Ishikawa (cell line): ENCODE results near the gene NRG4.
A peak's percentile ranks its signal among the peaks of the same experiment; 100 is the strongest.

Experiments
- CEBPB ChIP-seq: IDR thresholded peaks from 2 replicates; pipeline ENCODE4 v1.6.1; 2012
- CREB1 ChIP-seq: IDR thresholded peaks from 2 replicates; pipeline ENCODE4 v1.6.1; 2012; ENCODE audit warnings: low read depth
- EGR1 ChIP-seq: IDR thresholded peaks from 2 replicates; pipeline ENCODE4 v1.6.1; 2012
- EP300 ChIP-seq: IDR thresholded peaks from 2 replicates; pipeline ENCODE4 v1.6.1; 2012; ENCODE audit warnings: borderline replicate concordance
- FOXM1 ChIP-seq: IDR thresholded peaks from 2 replicates; pipeline ENCODE4 v1.6.1; 2012; ENCODE audit warnings: low read depth, borderline replicate concordance
- NFIC ChIP-seq: IDR thresholded peaks from 2 replicates; pipeline ENCODE4 v1.6.1; 2012
- RAD21 ChIP-seq: IDR thresholded peaks from 2 replicates; pipeline ENCODE4 v1.6.1; 2012; ENCODE audit warnings: low read depth
- TAF1 ChIP-seq: IDR thresholded peaks from 2 replicates; pipeline ENCODE4 v1.6.1; 2012; ENCODE audit warnings: low read depth, mild to moderate bottlenecking
- TCF12 ChIP-seq: IDR thresholded peaks from 2 replicates; pipeline ENCODE4 v1.6.1; 2012; ENCODE audit warnings: low read depth
- TEAD4 ChIP-seq: IDR thresholded peaks from 2 replicates; pipeline ENCODE4 v1.6.1; 2012
- YY1 ChIP-seq: IDR thresholded peaks from 2 replicates; pipeline ENCODE4 v1.6.1; 2012; ENCODE audit warnings: low read depth
- ZBTB7A ChIP-seq: IDR thresholded peaks from 2 replicates; pipeline ENCODE4 v1.6.1; 2012; ENCODE audit warnings: low read depth
- TF ChIP-seq, protein P1 (sequence below): IDR thresholded peaks from 2 replicates; pipeline ENCODE4 v1.6.1; 2012
- TF ChIP-seq, protein P2 (sequence below): IDR thresholded peaks from 2 replicates; pipeline ENCODE4 v1.6.1; 2012
- TF ChIP-seq, protein P3 (sequence below): IDR thresholded peaks from 2 replicates; pipeline ENCODE4 v1.6.1; 2012; ENCODE audit warnings: low read depth, mild to moderate bottlenecking

The NRG4 gene

DNA sequence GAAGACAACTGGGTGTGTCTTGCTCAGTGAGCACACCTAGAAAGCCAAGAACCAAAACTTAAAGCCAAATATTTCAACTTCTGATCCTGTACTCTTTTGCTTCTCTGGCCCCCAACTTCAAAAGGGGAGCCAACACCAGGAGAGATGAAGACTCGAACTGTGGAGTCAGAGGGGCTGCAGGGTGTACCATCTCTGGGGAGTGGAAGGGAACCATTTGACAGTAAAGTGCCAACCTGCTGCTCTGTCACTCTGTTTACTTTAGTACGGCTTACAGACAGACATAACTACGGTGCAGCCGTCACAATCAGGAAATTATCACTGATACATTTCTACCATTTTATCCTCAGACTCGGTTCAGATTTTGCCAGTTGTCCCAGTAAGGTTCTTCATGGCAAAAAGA lies 107.0 kb downstream of the NRG4 start:
- TF ChIP-seq, protein P1, sequence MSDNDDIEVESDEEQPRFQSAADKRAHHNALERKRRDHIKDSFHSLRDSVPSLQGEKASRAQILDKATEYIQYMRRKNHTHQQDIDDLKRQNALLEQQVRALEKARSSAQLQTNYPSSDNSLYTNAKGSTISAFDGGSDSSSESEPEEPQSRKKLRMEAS: no peak
- TF ChIP-seq CREB1 (no peak), NFIC (no peak), TEAD4 (no peak), TCF12 (no peak), RAD21 (no peak), YY1 (no peak)

DNA sequence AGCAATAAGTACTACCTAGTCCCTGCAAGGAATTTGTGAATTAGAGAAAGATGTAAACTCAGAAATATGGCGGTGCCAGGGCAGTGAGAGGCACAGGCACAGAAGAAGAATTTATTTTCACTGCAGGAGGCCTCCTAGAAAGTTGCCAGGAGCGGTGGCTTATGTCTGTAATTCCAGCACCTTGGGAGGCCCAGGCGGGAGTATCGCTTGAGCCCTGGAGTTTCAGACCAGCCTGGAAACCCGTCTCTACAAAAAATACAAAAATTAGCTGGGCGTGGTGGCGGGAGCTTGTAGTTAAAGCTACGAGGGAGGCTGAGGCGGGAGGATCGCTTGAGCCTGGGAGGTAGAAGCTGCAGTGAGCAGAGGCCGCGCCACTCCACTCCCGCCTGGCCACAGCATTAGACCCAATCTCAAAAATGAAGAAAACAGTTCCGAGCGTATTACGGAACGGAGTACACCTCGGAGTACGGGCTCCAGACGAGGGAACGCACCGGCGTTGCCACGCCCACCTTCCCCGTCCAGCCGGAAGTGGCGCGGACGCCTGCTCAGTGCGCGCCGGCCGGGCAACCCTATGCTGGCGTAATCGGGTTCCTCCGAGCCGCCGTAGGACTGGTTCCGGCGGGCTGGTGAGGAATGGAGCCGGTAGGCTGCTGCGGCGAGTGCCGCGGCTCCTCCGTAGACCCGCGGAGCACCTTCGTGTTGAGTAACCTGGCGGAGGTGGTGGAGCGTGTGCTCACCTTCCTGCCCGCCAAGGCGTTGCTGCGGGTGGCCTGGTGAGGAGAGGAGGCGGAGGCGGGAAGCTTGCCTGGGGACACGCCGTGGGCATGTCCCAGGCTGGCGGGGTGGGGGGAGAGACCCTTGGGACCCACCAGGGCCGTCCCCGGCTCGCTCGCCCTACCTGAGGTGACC lies 108.6 kb downstream of the NRG4 start, which contains the start of gene FBXO22:
Gene FBXO22, plus strand, starts transcription at position 548 of the 909 bp plus-strand sequence. Its CDS starts 86 bp downstream, at position 634.
- TF ChIP-seq TEAD4: no peak
- 0 out of 2 replicates have a peak, but pooled peaks have one; percentile 10 for TF ChIP-seq EP300
- TF ChIP-seq RAD21: no peak
- TF ChIP-seq TAF1: peak; percentile 94
- no peak for TF ChIP-seq NFIC
- peak; percentile 98 for TF ChIP-seq ZBTB7A
- peak; percentile 58 for TF ChIP-seq YY1
- TF ChIP-seq FOXM1: 0 out of 2 replicates have a peak, but pooled peaks have one; percentile 1
- TF ChIP-seq, protein P2, sequence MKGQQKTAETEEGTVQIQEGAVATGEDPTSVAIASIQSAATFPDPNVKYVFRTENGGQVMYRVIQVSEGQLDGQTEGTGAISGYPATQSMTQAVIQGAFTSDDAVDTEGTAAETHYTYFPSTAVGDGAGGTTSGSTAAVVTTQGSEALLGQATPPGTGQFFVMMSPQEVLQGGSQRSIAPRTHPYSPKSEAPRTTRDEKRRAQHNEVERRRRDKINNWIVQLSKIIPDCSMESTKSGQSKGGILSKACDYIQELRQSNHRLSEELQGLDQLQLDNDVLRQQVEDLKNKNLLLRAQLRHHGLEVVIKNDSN: no peak
- TF ChIP-seq, protein P3, sequence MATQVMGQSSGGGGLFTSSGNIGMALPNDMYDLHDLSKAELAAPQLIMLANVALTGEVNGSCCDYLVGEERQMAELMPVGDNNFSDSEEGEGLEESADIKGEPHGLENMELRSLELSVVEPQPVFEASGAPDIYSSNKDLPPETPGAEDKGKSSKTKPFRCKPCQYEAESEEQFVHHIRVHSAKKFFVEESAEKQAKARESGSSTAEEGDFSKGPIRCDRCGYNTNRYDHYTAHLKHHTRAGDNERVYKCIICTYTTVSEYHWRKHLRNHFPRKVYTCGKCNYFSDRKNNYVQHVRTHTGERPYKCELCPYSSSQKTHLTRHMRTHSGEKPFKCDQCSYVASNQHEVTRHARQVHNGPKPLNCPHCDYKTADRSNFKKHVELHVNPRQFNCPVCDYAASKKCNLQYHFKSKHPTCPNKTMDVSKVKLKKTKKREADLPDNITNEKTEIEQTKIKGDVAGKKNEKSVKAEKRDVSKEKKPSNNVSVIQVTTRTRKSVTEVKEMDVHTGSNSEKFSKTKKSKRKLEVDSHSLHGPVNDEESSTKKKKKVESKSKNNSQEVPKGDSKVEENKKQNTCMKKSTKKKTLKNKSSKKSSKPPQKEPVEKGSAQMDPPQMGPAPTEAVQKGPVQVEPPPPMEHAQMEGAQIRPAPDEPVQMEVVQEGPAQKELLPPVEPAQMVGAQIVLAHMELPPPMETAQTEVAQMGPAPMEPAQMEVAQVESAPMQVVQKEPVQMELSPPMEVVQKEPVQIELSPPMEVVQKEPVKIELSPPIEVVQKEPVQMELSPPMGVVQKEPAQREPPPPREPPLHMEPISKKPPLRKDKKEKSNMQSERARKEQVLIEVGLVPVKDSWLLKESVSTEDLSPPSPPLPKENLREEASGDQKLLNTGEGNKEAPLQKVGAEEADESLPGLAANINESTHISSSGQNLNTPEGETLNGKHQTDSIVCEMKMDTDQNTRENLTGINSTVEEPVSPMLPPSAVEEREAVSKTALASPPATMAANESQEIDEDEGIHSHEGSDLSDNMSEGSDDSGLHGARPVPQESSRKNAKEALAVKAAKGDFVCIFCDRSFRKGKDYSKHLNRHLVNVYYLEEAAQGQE: no peak
- TF ChIP-seq, protein P1: peak; percentile 80
- 0 out of 2 replicates have a peak, but pooled peaks have one; percentile 7 for TF ChIP-seq EGR1
- 0 out of 2 replicates have a peak, but pooled peaks have one; percentile 39 for TF ChIP-seq CREB1
- 0 out of 2 replicates have a peak, but pooled peaks have one; percentile 37 for TF ChIP-seq CEBPB
- peak; percentile 53; the same call in 1 of the 2 replicates for TF ChIP-seq TCF12

DNA sequence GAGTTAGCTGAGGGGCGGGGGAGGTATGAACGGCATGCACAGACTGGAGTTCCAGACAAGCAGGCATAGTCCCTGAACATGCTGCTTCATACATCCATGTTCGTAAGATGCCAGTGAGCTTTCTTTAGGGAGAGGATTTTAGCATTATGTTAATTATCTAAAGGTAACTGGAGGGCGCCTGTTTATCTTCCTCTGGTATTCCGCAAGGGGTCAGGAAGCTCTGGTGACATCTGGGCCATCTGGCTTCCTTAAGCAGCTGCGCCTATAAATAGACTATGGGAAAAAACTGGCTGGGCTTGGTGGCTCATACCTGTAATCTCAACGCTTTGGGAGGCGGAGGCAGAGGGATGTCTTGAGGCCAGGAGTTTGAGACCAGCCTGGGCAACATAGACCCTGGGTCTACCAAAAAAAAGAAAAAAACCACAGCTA lies 110.1 kb downstream of the NRG4 start:
- no peak for TF ChIP-seq TAF1
- TF ChIP-seq, protein P3: no peak
- TF ChIP-seq ZBTB7A: no peak
- no peak for TF ChIP-seq TCF12
- TF ChIP-seq, protein P1: no peak
- no peak for TF ChIP-seq EGR1
- TF ChIP-seq CREB1: no peak
- TF ChIP-seq TEAD4: no peak
- TF ChIP-seq EP300: no peak
- no peak for TF ChIP-seq RAD21
- TF ChIP-seq YY1: no peak
- TF ChIP-seq, protein P2: no peak
- TF ChIP-seq FOXM1: no peak
- TF ChIP-seq NFIC: no peak
- no peak for TF ChIP-seq CEBPB

DNA sequence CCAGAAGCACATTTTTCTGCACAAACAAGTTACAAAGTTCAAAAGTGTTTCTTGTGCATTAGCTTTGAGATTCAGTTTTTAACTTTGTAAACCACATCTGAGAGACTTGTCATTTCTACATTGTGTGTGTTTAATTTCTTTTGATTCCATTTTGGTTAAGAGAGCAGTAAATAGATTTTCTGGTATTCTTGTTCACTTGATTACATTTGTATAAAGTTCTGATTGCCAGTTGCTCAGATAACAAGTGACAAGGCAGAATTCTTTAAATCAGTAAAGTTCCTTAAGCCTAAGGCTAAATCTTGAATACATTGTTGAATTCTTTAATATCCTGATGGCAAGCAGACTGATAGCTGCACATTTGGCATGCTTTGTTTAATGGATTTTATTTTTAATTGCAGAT lies 111.6 kb downstream of the NRG4 start:
- no peak for TF ChIP-seq ZBTB7A
- TF ChIP-seq, protein P3: no peak
